ENCODE measurements around the gene AKR1E2.

Gene AKR1E2

GRCh38 chr10:4847561-4848355 lies 21.8 kb downstream of the AKR1E2 start:
- DNase-seq: no peak

- DNase-seq: no peak
Observed at GRCh38 chr10:4848356-4849041, 22.5 kb downstream of the AKR1E2 start.

GRCh38 chr10:4849042-4849402 lies 23.0 kb downstream of the AKR1E2 start:
- DNase-seq: no peak

- peak; percentile 76 for DNase-seq
Observed at GRCh38 chr10:4849555-4850242, 23.7 kb downstream of the AKR1E2 start.

- DNase-seq: no peak
Observed at GRCh38 chr10:4850397-4850796, 24.4 kb downstream of the AKR1E2 start.

GRCh38 chr10:4851176-4851575 lies 25.2 kb downstream of the AKR1E2 start:
- no peak for DNase-seq

- no peak for DNase-seq
Observed at GRCh38 chr10:4851846-4852245, 25.8 kb downstream of the AKR1E2 start.

GRCh38 chr10:4865945-4866661 lies 40.1 kb downstream of the AKR1E2 start:
- DNase-seq: no peak

- DNase-seq: no peak
Observed at GRCh38 chr10:4867109-4867519, 41.1 kb downstream of the AKR1E2 start.

GRCh38 chr10:4867520-4868356 lies 41.7 kb downstream of the AKR1E2 start:
- no peak for DNase-seq

GRCh38 chr10:4868357-4868657 lies 42.3 kb downstream of the AKR1E2 start:
- no peak for DNase-seq

GRCh38 chr10:4882704-4883078 lies 56.7 kb downstream of the AKR1E2 start:
- DNase-seq: no peak

- no peak for DNase-seq
Observed at GRCh38 chr10:4883079-4883739, 57.2 kb downstream of the AKR1E2 start.

- DNase-seq: no peak
Observed at GRCh38 chr10:4885162-4885561, 59.2 kb downstream of the AKR1E2 start.

GRCh38 chr10:4887501-4887900 lies 61.5 kb downstream of the AKR1E2 start:
- no peak for DNase-seq

GRCh38 chr10:4888236-4888635 lies 62.2 kb downstream of the AKR1E2 start:
- DNase-seq: no peak

GRCh38 chr10:4889959-4890358 lies 64.0 kb downstream of the AKR1E2 start:
- no peak for DNase-seq

GRCh38 chr10:4892681-4893080 lies 66.7 kb downstream of the AKR1E2 start:
- DNase-seq: no peak

- DNase-seq: no peak
Observed at GRCh38 chr10:4894335-4894734, 68.3 kb downstream of the AKR1E2 start.

Measured in stimulated activated naive CD4-positive, alpha-beta T cell treated with Interleukin-2 at 50 U/mL for 16 hours (primary cell).